Transverse colon (tissue), 4 donors: ENCODE results near the gene IER5.

Source experiments
- POLR2AphosphoS5 ChIP-seq, 3 donors: sonication (generic); formaldehyde crosslinking; IDR thresholded peaks; one replicate each; pipeline ENCODE4 v1.6.1; 2016; ENCODE audit warnings: antibody characterized with exemption in 3 of 3
- TF ChIP-seq, protein P1 (sequence below), 5 experiments: fragments of 200-600 bp in 3 of 5; fragments of 450-650 bp in 2 of 5; sonication (generic) in 3 of 5; IDR thresholded peaks; 1 replicate in 2 of 5; 2 replicates in 3 of 5; pipeline ENCODE4 v1.5.1; 2016 to 2017; ENCODE audit warnings: antibody characterized with exemption in 5 of 5, inconsistent platforms in 3 of 5, mild to moderate bottlenecking in 2 of 5, moderate library complexity in 1 of 5

DNA sequence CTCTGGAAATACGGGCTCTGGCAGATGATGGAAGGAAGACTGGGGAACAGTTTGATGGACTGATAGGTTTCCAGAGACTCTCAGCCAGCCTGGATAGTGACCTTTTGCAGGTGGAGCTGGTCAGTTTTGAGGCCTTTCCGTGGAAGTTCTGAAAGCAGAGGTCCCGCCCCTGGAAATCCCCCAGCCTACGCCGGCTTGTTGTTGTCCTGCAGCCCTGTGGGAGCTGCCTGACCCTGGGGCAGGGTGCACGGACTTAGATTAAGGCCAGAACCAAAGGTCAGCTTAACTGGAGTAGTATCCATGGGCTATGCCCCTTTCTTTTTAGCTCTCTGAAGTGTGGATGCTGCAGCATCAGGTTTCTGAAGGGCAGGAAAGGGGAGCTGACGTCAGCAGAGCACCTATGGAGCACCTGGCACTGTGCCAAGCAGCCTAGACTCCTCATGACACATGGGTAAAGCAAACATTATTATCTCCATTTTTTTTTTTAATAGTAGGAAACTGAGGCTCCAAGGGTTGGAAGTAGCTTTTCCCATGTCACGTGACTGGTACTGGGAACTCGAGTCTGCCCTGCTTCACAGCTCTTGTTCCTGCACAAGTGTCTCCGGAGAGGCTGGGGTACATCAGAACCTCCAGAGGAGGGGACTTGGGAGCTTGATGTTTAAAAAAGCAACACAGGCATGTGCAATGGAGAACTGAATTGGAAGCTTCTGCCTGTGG, 38.5 kb downstream of the IER5 start:
- no peak for TF ChIP-seq POLR2AphosphoS5 (IDR thresholded peaks at IDR 0.05)
- TF ChIP-seq, protein P1, sequence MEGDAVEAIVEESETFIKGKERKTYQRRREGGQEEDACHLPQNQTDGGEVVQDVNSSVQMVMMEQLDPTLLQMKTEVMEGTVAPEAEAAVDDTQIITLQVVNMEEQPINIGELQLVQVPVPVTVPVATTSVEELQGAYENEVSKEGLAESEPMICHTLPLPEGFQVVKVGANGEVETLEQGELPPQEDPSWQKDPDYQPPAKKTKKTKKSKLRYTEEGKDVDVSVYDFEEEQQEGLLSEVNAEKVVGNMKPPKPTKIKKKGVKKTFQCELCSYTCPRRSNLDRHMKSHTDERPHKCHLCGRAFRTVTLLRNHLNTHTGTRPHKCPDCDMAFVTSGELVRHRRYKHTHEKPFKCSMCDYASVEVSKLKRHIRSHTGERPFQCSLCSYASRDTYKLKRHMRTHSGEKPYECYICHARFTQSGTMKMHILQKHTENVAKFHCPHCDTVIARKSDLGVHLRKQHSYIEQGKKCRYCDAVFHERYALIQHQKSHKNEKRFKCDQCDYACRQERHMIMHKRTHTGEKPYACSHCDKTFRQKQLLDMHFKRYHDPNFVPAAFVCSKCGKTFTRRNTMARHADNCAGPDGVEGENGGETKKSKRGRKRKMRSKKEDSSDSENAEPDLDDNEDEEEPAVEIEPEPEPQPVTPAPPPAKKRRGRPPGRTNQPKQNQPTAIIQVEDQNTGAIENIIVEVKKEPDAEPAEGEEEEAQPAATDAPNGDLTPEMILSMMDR (IDR thresholded peaks at IDR 0.05): no peak
